Measurements from ENCODE around the gene CLBA1.

DNA sequence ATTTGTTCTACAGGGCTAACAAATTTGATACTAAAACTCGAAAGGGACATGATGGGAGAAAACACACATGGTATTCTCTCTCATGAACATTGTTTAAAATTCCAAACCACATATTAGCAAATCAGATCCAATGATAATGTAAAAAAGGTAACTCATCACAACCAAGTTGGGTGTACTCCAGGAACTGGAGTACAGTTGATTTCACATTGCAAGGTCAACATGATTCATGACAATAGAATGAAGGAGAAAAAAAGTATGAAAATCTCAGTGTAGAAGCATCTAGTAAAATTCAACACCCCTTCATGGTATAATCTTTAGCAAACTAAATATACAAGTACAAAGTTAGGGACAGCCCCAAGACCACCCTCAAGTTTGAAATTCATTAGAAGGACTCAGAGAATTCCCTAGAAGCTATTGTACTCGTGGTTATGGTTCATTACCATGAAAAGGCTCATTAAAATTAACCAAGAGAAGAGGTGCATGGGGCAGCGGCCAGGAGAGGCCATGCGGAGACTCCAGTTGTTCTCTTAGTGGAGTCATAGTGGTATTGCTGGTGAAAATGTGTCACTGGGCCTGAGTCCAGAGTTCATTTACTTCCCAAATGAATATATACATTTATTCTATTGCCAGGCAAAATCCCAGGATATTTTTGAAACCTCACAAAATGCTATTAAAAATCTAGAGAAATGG is 38.3 kb downstream of the CLBA1 start:
- no peak for TF ChIP-seq CTCF (IDR thresholded peaks at IDR 0.05)
- TF ChIP-seq POLR2A (IDR thresholded peaks at IDR 0.05): no peak

All from testis (tissue), 2 donors.